Activated CD4-positive, CD25-positive, alpha-beta regulatory T cell treated with anti-CD3 and anti-CD28 coated beads, Interleukin-2, amount 50 U/mL, for 72 hours (primary cell): ENCODE data around the gene SRCAP.
A peak's percentile ranks its signal among the peaks of the same experiment; 100 is the strongest.

ENCODE experiments used
- DNase-seq: peaks from one replicate; pipeline ENCODE4 v3.0.0; 2021

SRCAP gene

GRCh38 chr16:30760577-30761426 is 61.8 kb downstream of the SRCAP start:
- DNase-seq: no peak

- peak; percentile 40 for DNase-seq
Measured at GRCh38 chr16:30761427-30761927, 62.5 kb downstream of the SRCAP start.

GRCh38 chr16:30761928-30762902 is 63.2 kb downstream of the SRCAP start, which contains the start of the genes CFAP119 and RNF40:
Gene CFAP119 (minus strand): TSS chr16:30762062. CDS start chr16:30761748, 314 bp downstream.
Gene RNF40 (plus strand): TSS chr16:30762322. CDS start chr16:30762546, 224 bp downstream.
- peak; percentile 90 for DNase-seq

GRCh38 chr16:30762991-30763725 is 64.2 kb downstream of the SRCAP start:
- DNase-seq: no peak

- no peak for DNase-seq
Measured at GRCh38 chr16:30764086-30764485, 65.1 kb downstream of the SRCAP start.

- DNase-seq: no peak
Measured at GRCh38 chr16:30764816-30765465, 66.0 kb downstream of the SRCAP start.

GRCh38 chr16:30766206-30766932 is 67.4 kb downstream of the SRCAP start:
- no peak for DNase-seq

- no peak for DNase-seq
Measured at GRCh38 chr16:30766933-30767284, 67.9 kb downstream of the SRCAP start.

- DNase-seq: no peak
Measured at GRCh38 chr16:30767767-30768465, 68.9 kb downstream of the SRCAP start.

- no peak for DNase-seq
Measured at GRCh38 chr16:30768583-30769181, 69.7 kb downstream of the SRCAP start.

- no peak for DNase-seq
Measured at GRCh38 chr16:30769379-30770089, 70.6 kb downstream of the SRCAP start.

GRCh38 chr16:30771726-30772125 is 72.8 kb downstream of the SRCAP start:
- DNase-seq: no peak

GRCh38 chr16:30773826-30774225 is 74.9 kb downstream of the SRCAP start:
- DNase-seq: no peak

- DNase-seq: no peak
Measured at GRCh38 chr16:30774367-30775130, 75.6 kb downstream of the SRCAP start.

- no peak for DNase-seq
Measured at GRCh38 chr16:30775131-30775391, 76.1 kb downstream of the SRCAP start.

GRCh38 chr16:30775392-30776188 is 76.6 kb downstream of the SRCAP start:
- peak; percentile 56 for DNase-seq

GRCh38 chr16:30777591-30778297 is 78.8 kb downstream of the SRCAP start:
- no peak for DNase-seq
